Smooth muscle cell of bladder (primary cell): Measurements from ENCODE around the gene PKN2. TPM values are rescaled to one million over a fixed set of nuclear protein-coding genes. Genes with fewer than 3 reads are reported as not detected.

Experiments used
- total RNA-seq: library from RNA; depleted of rRNA; stranded (reverse); fragments of >200 nt; gene quantifications from 2 replicates; pipeline ENCODE4 v1.2.3, GENCODE V29; 2014

PKN2 gene
- total RNA-seq = 13.9 and 16.5 TPM in 2 replicates

DNA sequence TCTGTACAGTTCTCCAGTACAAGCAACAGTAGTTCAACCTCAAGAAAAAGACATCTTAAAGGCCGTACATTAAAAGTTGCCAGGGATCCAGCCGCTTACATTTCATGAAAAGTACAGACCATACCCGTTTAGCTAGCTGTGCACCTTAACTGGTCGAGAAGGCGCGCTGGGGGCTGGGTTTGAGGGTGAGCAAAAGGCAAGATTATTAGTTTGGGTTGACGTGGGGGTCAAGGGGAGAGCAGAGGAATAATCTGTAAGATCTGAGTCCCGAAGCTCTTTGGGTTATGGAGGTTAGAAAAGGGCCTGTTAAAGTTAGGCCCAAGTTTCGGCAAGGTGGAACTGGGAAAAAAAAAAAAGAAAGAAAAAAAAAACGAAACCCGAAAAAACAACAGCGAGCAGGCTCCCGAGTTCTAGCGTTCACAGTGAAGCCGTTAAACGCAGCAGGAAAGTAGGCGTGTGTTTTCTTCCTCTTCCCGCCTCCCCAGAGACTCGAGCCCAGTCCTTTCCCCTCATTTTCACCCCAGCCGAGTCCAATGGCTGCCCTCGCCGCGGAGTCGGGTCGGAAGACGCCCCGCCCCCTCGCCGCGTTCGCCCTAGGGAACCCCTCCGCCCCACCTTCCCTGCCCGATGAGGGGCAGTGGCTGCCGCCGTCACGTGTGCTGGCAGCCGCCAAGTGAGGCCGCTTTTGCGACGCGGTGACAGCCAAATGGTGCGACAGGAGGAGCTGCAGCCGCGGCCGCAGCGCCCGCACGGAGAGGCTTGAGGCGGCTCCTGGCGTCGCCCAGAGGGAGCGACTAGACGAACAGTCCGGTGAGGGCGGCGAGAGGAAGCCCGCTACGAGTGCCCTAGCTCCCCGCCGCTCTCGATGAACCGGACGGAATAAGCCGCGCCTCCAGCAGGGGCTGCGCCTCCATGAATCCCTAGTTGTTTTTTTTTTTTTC lies at the start of gene PKN2:
TSS of gene PKN2 (plus strand) at position 733 of the 941 bp plus-strand sequence. CDS start 308 bp downstream, outside the sequence.

Other genes starting within 250 kb of the PKN2 start
- 41.1 and 43.8 TPM in 2 replicates for gene GTF2B, start 207.3 kb downstream of the PKN2 start, total RNA-seq